Neural cell (in vitro differentiated cells): ENCODE results near the gene KHDRBS2. TPM values are rescaled to one million over a fixed set of nuclear protein-coding genes. Genes with fewer than 3 reads are reported as not detected.

Experiments used
- H2AFZ ChIP-seq: fragments of 200-600, 300-800 bp; sonication (generic), shearing (Covaris generic); 2 replicates; pipeline ENCODE4 v1.6.0; 2014; ENCODE audit warnings: low read depth, mild to moderate bottlenecking, antibody characterized with exemption, low read length, moderate library complexity
- H3F3A ChIP-seq: fragments of 200-600 bp; shearing (Covaris generic); 2 replicates; pipeline ENCODE4 v1.6.1; 2016; ENCODE audit warnings: mild to moderate bottlenecking, moderate library complexity, mixed read lengths, antibody characterized with exemption, low read length; ENCODE audit not compliant: insufficient read depth, poor library complexity, severe bottlenecking
- H3K27ac ChIP-seq: fragments of 200-600, 300-800 bp; sonication (generic), shearing (Covaris generic); 2 replicates; pipeline ENCODE4 v1.5.1; 2014; ENCODE audit warnings: mild to moderate bottlenecking, low read length, moderate library complexity
- H3K27me3 ChIP-seq: fragments of 300-800, 200-600 bp; sonication (generic), shearing (Covaris generic); 2 replicates; pipeline ENCODE4 v1.6.0; 2014; ENCODE audit warnings: mild to moderate bottlenecking, low read depth, low read length, moderate library complexity; ENCODE audit not compliant: insufficient read depth
- H3K36me3 ChIP-seq: fragments of 300-800, 200-600 bp; sonication (generic), shearing (Covaris generic); 2 replicates; pipeline ENCODE4 v1.5.1; 2014; ENCODE audit warnings: mild to moderate bottlenecking, antibody characterized with exemption, low read length, moderate library complexity; ENCODE audit not compliant: insufficient read depth
- H3K4me2 ChIP-seq: fragments of 300-800, 200-600 bp; sonication (generic), shearing (Covaris generic); 2 replicates; pipeline ENCODE4 v1.6.0; 2014; ENCODE audit warnings: mild to moderate bottlenecking, low read length
- H3K4me3 ChIP-seq: fragments of 300-800, 200-600 bp; sonication (generic), shearing (Covaris generic); 2 replicates; pipeline ENCODE4 v1.5.1; 2014; ENCODE audit warnings: mild to moderate bottlenecking, low read length, moderate library complexity
- H3K79me2 ChIP-seq: fragments of 200-600 bp; shearing (Covaris generic); replicated peaks from 2 replicates; pipeline ENCODE4 v1.6.0; 2014; ENCODE audit warnings: mild to moderate bottlenecking, low read length, moderate library complexity; ENCODE audit not compliant: insufficient read depth
- H3K9ac ChIP-seq: fragments of 300-800, 200-600 bp; sonication (generic), shearing (Covaris generic); 2 replicates; pipeline ENCODE4 v1.6.1; 2016; ENCODE audit warnings: mild to moderate bottlenecking, low read length, mixed read lengths
- H3K9me2 ChIP-seq: fragments of 200-600 bp; shearing (Covaris generic); 2 replicates; pipeline ENCODE4 v1.6.1; 2016; ENCODE audit warnings: mild to moderate bottlenecking, low read length, mixed read lengths; ENCODE audit not compliant: insufficient read depth
- H3K9me3 ChIP-seq: fragments of 200-600, 300-800 bp; sonication (generic), shearing (Covaris generic); 2 replicates; pipeline ENCODE4 v1.6.1; 2016; ENCODE audit warnings: mild to moderate bottlenecking, mixed run types, low read length, moderate library complexity, mixed read lengths
- H4K20me1 ChIP-seq: fragments of 200-600 bp; shearing (Covaris generic); 2 replicates; pipeline ENCODE4 v1.6.1; 2016; ENCODE audit warnings: mild to moderate bottlenecking, mixed run types; ENCODE audit not compliant: insufficient read depth
- CTCF ChIP-seq: fragments of 450-650 bp; IDR thresholded peaks from 2 replicates; pipeline ENCODE4 v1.5.1; 2014; ENCODE audit warnings: antibody characterized with exemption, mild to moderate bottlenecking, moderate library complexity; ENCODE audit not compliant: poor library complexity, severe bottlenecking
- EP300 ChIP-seq: fragments of 450-650 bp; conservative IDR thresholded peaks from 2 replicates; pipeline ENCODE4 v1.6.1; 2014; ENCODE audit warnings: antibody characterized with exemption, mild to moderate bottlenecking, moderate library complexity; ENCODE audit not compliant: poor library complexity, severe bottlenecking
- EZH2 ChIP-seq: fragments of 200-600, 300-800 bp; shearing (Covaris generic), sonication (generic); IDR thresholded peaks from 2 replicates; pipeline ENCODE4 v1.6.1; 2014; ENCODE audit warnings: antibody characterized with exemption, low read length, borderline replicate concordance, mild to moderate bottlenecking; ENCODE audit not compliant: insufficient read depth, poor library complexity, severe bottlenecking
- MXI1 ChIP-seq: fragments of 450-650 bp; conservative IDR thresholded peaks from 2 replicates; pipeline ENCODE4 v1.6.1; 2014; ENCODE audit warnings: antibody characterized with exemption, mild to moderate bottlenecking; ENCODE audit not compliant: poor library complexity, severe bottlenecking
- POLR2AphosphoS5 ChIP-seq: IDR thresholded peaks from 2 replicates; pipeline ENCODE4 v1.6.1; 2012
- RAD21 ChIP-seq: fragments of 450-650 bp; conservative IDR thresholded peaks from 2 replicates; pipeline ENCODE4 v1.6.1; 2014; ENCODE audit warnings: antibody characterized with exemption, mild to moderate bottlenecking, moderate library complexity
- SMC3 ChIP-seq: fragments of 450-650 bp; conservative IDR thresholded peaks from 2 replicates; pipeline ENCODE4 v1.6.1; 2014; ENCODE audit warnings: antibody characterized with exemption, mild to moderate bottlenecking, moderate library complexity; ENCODE audit not compliant: poor library complexity
- TAF1 ChIP-seq: IDR thresholded peaks from 2 replicates; pipeline ENCODE4 v1.6.1; 2012; ENCODE audit warnings: low read depth
- polyA plus RNA-seq: library from polyadenylated mRNA; depleted of rRNA; stranded (reverse); fragments of >200 nt; gene quantifications from 2 replicates; pipeline ENCODE4 v1.2.3, GENCODE V29; 2014
- TF ChIP-seq, protein P1 (sequence below): IDR thresholded peaks from 2 replicates; pipeline ENCODE4 v1.6.1; 2012; ENCODE audit warnings: borderline replicate concordance

The KHDRBS2 gene
- polyA plus RNA-seq, 1 donor from 2014 or later: 28.5 TPM

GRCh38 chr6:61940919-61941318, 345.1 kb downstream of the KHDRBS2 start:
- Histone ChIP-seq H3K4me2 (no peak overlapping the region), H3K27me3 (no peaks in the 10 kb centered on the region), H4K20me1 (no peaks in the 10 kb centered on the region), H2AFZ (no peak overlapping the region), H3K27ac (no peak overlapping the region), H3K9me3 (no peaks in the 10 kb centered on the region), H3K9me2 (no peaks in the 10 kb centered on the region), H3K9ac (no peak overlapping the region), H3K36me3 (no peaks in the 10 kb centered on the region), H3K79me2 (no peaks in the 10 kb centered on the region), H3K4me3 (no peak overlapping the region), H3F3A (no peaks in the 10 kb centered on the region)
- TF ChIP-seq, protein P1, sequence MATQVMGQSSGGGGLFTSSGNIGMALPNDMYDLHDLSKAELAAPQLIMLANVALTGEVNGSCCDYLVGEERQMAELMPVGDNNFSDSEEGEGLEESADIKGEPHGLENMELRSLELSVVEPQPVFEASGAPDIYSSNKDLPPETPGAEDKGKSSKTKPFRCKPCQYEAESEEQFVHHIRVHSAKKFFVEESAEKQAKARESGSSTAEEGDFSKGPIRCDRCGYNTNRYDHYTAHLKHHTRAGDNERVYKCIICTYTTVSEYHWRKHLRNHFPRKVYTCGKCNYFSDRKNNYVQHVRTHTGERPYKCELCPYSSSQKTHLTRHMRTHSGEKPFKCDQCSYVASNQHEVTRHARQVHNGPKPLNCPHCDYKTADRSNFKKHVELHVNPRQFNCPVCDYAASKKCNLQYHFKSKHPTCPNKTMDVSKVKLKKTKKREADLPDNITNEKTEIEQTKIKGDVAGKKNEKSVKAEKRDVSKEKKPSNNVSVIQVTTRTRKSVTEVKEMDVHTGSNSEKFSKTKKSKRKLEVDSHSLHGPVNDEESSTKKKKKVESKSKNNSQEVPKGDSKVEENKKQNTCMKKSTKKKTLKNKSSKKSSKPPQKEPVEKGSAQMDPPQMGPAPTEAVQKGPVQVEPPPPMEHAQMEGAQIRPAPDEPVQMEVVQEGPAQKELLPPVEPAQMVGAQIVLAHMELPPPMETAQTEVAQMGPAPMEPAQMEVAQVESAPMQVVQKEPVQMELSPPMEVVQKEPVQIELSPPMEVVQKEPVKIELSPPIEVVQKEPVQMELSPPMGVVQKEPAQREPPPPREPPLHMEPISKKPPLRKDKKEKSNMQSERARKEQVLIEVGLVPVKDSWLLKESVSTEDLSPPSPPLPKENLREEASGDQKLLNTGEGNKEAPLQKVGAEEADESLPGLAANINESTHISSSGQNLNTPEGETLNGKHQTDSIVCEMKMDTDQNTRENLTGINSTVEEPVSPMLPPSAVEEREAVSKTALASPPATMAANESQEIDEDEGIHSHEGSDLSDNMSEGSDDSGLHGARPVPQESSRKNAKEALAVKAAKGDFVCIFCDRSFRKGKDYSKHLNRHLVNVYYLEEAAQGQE: no peak
- no peak for TF ChIP-seq RAD21
- no peak for TF ChIP-seq POLR2AphosphoS5
- no peak for TF ChIP-seq EP300
- no peak for TF ChIP-seq SMC3
- TF ChIP-seq TAF1: no peak
- TF ChIP-seq EZH2: no peak
- no peak for TF ChIP-seq MXI1
- TF ChIP-seq CTCF: no peak

- H3K27ac ChIP-seq: no peak overlapping the region
- H3K9me3 ChIP-seq: no peaks in the 10 kb centered on the region
- no peak overlapping the region for H3K4me2 ChIP-seq
- no peaks in the 10 kb centered on the region for H3K79me2 ChIP-seq
- H2AFZ ChIP-seq: no peak overlapping the region
- H3K4me3 ChIP-seq: no peak overlapping the region
- TF ChIP-seq SMC3 (no peak), MXI1 (no peak), RAD21 (no peak), CTCF (no peak), EZH2 (no peak), POLR2AphosphoS5 (no peak), TAF1 (no peak), EP300 (no peak)
- TF ChIP-seq, protein P1: no peak
- H3K36me3 ChIP-seq: no peaks in the 10 kb centered on the region
- no peaks in the 10 kb centered on the region for H3K27me3 ChIP-seq
- no peaks in the 10 kb centered on the region for H3K9me2 ChIP-seq
- H4K20me1 ChIP-seq: no peaks in the 10 kb centered on the region
- H3K9ac ChIP-seq: no peak overlapping the region
- no peaks in the 10 kb centered on the region for H3F3A ChIP-seq
Measured at GRCh38 chr6:61935242-61935846, 350.7 kb downstream of the KHDRBS2 start.
